ENCODE results near the gene COL6A5.

DNA sequence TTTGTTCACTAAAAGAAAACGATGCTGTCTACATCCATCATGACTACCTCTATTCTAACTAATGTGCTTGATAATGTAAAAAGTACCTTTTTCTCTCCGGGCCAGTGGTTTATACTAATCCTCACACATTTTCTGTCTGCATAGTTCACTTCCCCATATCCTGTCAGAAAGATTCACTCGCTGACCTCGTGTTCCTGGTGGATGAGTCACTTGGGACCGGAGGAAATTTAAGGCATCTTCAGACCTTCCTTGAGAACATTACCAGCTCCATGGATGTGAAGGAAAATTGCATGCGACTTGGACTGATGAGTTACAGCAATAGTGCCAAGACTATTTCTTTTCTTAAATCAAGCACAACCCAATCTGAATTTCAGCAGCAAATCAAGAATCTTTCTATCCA is 33.8 kb downstream of the COL6A5 start:
- TF ChIP-seq, protein P1, sequence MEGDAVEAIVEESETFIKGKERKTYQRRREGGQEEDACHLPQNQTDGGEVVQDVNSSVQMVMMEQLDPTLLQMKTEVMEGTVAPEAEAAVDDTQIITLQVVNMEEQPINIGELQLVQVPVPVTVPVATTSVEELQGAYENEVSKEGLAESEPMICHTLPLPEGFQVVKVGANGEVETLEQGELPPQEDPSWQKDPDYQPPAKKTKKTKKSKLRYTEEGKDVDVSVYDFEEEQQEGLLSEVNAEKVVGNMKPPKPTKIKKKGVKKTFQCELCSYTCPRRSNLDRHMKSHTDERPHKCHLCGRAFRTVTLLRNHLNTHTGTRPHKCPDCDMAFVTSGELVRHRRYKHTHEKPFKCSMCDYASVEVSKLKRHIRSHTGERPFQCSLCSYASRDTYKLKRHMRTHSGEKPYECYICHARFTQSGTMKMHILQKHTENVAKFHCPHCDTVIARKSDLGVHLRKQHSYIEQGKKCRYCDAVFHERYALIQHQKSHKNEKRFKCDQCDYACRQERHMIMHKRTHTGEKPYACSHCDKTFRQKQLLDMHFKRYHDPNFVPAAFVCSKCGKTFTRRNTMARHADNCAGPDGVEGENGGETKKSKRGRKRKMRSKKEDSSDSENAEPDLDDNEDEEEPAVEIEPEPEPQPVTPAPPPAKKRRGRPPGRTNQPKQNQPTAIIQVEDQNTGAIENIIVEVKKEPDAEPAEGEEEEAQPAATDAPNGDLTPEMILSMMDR (IDR thresholded peaks at IDR 0.05; ENCODE audit: extremely low read depth in 1 of 2, insufficient read depth in 1 of 2, low read depth in 1 of 2, low read length in 2 of 2), result no peak
- TF ChIP-seq POLR2AphosphoS5 (IDR thresholded peaks at IDR 0.05; ENCODE audit: insufficient read depth, low read depth, low read length) (no peak), EZH2 (IDR thresholded peaks at IDR 0.05; ENCODE audit: borderline replicate concordance, low read depth, low read length, severe bottlenecking) (no peak)

Measured in endothelial cell of umbilical vein (primary cell).